Measurements from ENCODE around the gene GSTM3. TPM values are rescaled to one million over a fixed set of nuclear protein-coding genes. Genes with fewer than 3 reads are reported as not detected.

The GSTM3 gene
- total and polyA plus RNA-seq, 4 donors, result 11.0 to 39.5 (median 22.9) TPM

DNA sequence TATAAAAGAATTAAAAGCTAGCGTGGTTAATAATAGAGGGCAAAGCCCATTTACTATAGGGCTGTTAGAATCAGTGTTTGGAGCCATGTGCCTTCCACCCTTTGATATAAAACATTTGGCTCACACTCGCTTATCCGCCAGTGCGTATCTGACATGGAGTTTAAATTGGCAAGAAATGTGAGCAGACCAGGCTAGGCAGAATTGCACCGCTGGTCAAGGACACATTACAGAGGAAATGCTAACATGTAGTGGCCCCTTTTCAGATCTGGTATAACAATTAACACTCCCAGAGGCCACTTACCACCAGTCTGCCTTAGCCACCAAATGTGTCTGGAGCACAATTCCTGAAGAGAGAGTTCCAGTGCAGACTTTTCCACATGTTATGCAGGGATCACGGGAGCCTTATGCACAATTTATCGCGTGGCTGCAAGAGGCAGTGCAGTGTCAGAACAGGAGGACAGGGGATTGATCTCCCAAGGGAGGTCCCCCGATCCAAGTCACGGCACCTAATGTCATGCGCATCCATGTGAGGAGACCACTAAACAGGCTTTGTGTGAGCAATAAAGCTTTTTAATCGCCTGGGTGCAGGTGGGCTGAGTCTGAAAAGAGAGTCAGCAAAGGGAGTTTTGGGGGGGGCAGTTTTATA is 14.0 kb downstream of the GSTM3 start:
- DNase-seq (no peak), ATAC-seq (ENCODE audit: insufficient read depth, low FRiP score) (no peak)
- no peak overlapping the region for H3K27ac ChIP-seq (ENCODE audit: low read depth in 1 of 2, low read length in 1 of 2)
- 93 to 97% methylated on average over 12 of the region's 12 CpGs for WGBS, 2 donors
- H3K36me3 ChIP-seq (ENCODE audit: control insufficient read depth in 4 of 4, insufficient read depth in 4 of 4, low read length in 4 of 4), result no peaks in the 10 kb centered on the region
- H3K4me1 ChIP-seq (ENCODE audit: control insufficient read depth in 5 of 5, insufficient read depth in 5 of 5, low read length in 5 of 5), result no peaks in the 10 kb centered on the region
- H3K4me3 ChIP-seq, result no peak overlapping the region
- no peaks in the 10 kb centered on the region for H3K27me3 ChIP-seq (ENCODE audit: control insufficient read depth in 3 of 3, insufficient read depth in 3 of 3, low read length in 2 of 3)
- no peak overlapping the region for H3K9ac ChIP-seq (ENCODE audit: insufficient read depth in 1 of 2, low read length in 2 of 2)
- TF ChIP-seq CTCF (IDR thresholded peaks at IDR 0.05; ENCODE audit: control extremely low read depth, extremely low read depth), result no peak
- no peaks in the 10 kb centered on the region for H3K9me3 ChIP-seq (ENCODE audit: control insufficient read depth in 4 of 4, insufficient read depth in 3 of 4, low read length in 3 of 4)

- Histone ChIP-seq H3K9ac (ENCODE audit: insufficient read depth in 1 of 2, low read length in 2 of 2) (no peak overlapping the region), H3K9me3 (ENCODE audit: control insufficient read depth in 4 of 4, insufficient read depth in 3 of 4, low read length in 3 of 4) (no peaks in the 10 kb centered on the region), H3K36me3 (ENCODE audit: control insufficient read depth in 4 of 4, insufficient read depth in 4 of 4, low read length in 4 of 4) (no peaks in the 10 kb centered on the region), H3K4me3 (no peak overlapping the region), H3K27me3 (ENCODE audit: control insufficient read depth in 3 of 3, insufficient read depth in 3 of 3, low read length in 2 of 3) (no peaks in the 10 kb centered on the region), H3K27ac (ENCODE audit: low read depth in 1 of 2, low read length in 1 of 2) (no peak overlapping the region), H3K4me1 (ENCODE audit: control insufficient read depth in 5 of 5, insufficient read depth in 5 of 5, low read length in 5 of 5) (no peaks in the 10 kb centered on the region)
- WGBS, 2 donors, result 76 to 88% methylated on average over 1 of the region's 1 CpG
- no peak for ATAC-seq (ENCODE audit: insufficient read depth, low FRiP score)
- no peak for TF ChIP-seq CTCF (IDR thresholded peaks at IDR 0.05; ENCODE audit: control extremely low read depth, extremely low read depth)
- no peak for DNase-seq
Measured at GRCh38 chr1:109726007-109726406, 14.8 kb downstream of the GSTM3 start.

DNA sequence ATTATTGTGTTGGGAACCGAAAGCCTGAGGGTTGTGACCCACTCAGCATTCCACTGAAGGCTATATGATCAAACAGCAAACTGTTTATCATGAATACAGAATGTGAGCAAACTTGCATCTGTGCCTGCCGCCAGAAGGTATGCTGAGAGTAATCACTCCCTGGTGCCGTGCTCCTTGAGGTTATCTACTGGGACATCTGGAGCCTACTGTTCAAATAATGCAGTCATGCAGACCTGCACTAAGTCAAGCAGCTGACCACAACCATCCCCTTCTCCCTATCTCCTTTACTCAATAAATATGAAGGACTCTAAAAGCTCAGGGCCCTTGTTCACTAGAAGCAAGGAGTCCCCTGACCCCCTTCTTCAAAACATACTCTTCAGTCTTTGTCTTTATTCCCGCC is 15.3 kb downstream of the GSTM3 start:
- Histone ChIP-seq H3K27me3 (ENCODE audit: control insufficient read depth in 3 of 3, insufficient read depth in 3 of 3, low read length in 2 of 3) (no peaks in the 10 kb centered on the region), H3K27ac (ENCODE audit: low read depth in 1 of 2, low read length in 1 of 2) (no peak overlapping the region), H3K36me3 (ENCODE audit: control insufficient read depth in 4 of 4, insufficient read depth in 4 of 4, low read length in 4 of 4) (no peaks in the 10 kb centered on the region), H3K4me1 (ENCODE audit: control insufficient read depth in 5 of 5, insufficient read depth in 5 of 5, low read length in 5 of 5) (no peaks in the 10 kb centered on the region), H3K9ac (ENCODE audit: insufficient read depth in 1 of 2, low read length in 2 of 2) (no peak overlapping the region), H3K9me3 (ENCODE audit: control insufficient read depth in 4 of 4, insufficient read depth in 3 of 4, low read length in 3 of 4) (no peaks in the 10 kb centered on the region), H3K4me3 (no peak overlapping the region)
- ATAC-seq (ENCODE audit: insufficient read depth, low FRiP score) (no peak), DNase-seq (no peak)
- WGBS, 2 donors, result 82 to 88% methylated on average over 4 of the region's 4 CpGs
- TF ChIP-seq CTCF (IDR thresholded peaks at IDR 0.05; ENCODE audit: control extremely low read depth, extremely low read depth), result no peak

GRCh38 chr1:109724933-109725332 is 15.9 kb downstream of the GSTM3 start:
- Histone ChIP-seq H3K4me3 (no peak overlapping the region), H3K9me3 (ENCODE audit: control insufficient read depth in 4 of 4, insufficient read depth in 3 of 4, low read length in 3 of 4) (no peaks in the 10 kb centered on the region), H3K9ac (ENCODE audit: insufficient read depth in 1 of 2, low read length in 2 of 2) (no peak overlapping the region), H3K4me1 (ENCODE audit: control insufficient read depth in 5 of 5, insufficient read depth in 5 of 5, low read length in 5 of 5) (no peaks in the 10 kb centered on the region), H3K36me3 (ENCODE audit: control insufficient read depth in 4 of 4, insufficient read depth in 4 of 4, low read length in 4 of 4) (no peaks in the 10 kb centered on the region), H3K27me3 (ENCODE audit: control insufficient read depth in 3 of 3, insufficient read depth in 3 of 3, low read length in 2 of 3) (no peaks in the 10 kb centered on the region), H3K27ac (ENCODE audit: low read depth in 1 of 2, low read length in 1 of 2) (no peak overlapping the region)
- WGBS, 2 donors, result 76 to 89% methylated on average over 5 of the region's 5 CpGs
- TF ChIP-seq CTCF (IDR thresholded peaks at IDR 0.05; ENCODE audit: control extremely low read depth, extremely low read depth), result no peak
- ATAC-seq (ENCODE audit: insufficient read depth, low FRiP score) (no peak), DNase-seq (no peak)

All from lung (tissue), 12 donors.